ENCODE measurements around the gene UBQLN4.
"Not testable (repeated sequence)": the region's sequence is repeated elsewhere in the genome, so short reads cannot be mapped to it uniquely, and the experiment has no call there.

UBQLN4 gene

DNA sequence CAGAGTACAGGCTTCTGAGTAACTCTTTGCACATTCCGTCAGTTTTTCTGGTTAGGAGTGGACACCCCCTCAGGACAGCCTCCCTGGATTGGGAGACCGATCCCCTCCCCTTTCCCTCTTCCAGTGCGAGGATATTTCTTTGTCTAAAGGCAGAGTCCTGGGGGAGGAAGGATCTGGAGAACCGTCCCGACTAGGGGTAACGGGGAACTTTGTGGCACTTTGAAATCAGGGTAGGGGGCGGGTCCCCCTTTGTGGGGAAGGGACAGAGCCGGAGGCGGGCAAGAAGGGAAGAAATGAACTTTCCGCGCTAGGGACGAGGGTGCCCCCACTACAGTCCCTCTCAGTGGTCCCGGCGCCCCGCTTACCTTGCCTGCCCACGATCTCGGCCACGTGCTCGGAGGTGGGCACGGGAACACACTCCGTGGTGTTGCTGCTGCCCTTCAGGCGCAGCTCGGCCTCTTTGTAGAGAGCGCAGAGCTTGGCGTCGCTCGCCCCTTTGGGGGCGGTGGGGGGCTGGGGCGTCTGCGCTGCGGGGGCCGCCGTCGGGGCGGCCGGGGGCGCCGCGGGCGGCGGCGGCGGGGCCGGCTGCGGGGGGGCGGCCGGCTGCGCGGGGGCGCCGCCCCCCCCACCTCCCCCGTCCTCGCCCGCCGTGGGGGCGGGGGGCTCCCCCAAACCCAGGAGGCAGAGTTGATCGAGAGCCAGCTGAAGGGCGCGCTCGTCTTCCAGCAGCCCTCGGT lies 27.8 kb upstream of the UBQLN4 start:
- in situ Hi-C loops (cut with MboI; ENCODE audit: low sequenced_read_pairs), result no loop called here

DNA sequence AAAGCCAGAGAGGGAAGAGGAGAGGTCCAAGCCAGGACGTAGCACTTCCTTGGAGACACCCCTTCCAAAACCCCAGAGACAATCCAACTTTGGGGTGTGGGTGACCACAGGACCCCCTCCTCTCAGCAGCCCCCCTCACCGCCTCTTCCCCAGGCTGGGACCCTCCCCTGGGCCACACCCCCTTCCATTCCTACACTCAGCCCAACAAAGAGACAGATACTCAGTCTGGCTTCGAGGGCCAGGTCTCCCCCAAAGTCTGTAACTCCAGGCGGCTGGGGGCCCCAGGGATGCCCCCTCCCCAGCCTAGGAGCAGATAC lies 27.2 kb upstream of the UBQLN4 start:
- in situ Hi-C loops (cut with MboI; ENCODE audit: low sequenced_read_pairs), result no loop called here

DNA sequence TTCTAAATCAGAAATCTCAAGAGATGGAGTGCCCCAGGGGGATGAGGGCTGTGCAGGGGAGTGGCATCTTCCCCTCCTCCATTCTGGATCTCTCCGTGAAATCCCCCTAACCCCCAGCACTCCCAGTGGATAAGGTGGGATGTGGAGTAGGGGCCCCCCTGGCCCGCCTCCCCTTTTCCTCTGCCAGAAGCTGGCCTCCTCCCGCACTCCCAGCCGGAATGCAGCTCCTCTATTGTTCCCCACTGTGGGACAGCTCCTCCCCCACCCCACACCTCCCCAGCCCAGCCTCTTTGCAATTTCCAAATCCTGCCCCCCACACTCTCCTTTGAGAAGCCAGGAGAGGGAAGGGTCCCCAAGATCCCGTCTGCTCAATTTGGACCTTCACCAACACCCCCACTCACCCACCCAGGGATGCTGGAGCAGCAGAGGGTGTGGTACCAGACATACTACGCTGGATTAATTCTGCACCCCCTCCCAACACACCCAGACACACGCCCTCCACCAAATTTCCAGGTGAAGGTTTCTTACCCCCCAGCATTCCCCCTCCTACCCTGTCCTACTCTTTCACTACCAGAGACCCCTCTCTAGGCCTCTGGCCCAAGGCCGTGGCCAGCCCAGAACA lies 26.8 kb upstream of the UBQLN4 start:
- in situ Hi-C loops (cut with MboI; ENCODE audit: low sequenced_read_pairs), result no loop called here

DNA sequence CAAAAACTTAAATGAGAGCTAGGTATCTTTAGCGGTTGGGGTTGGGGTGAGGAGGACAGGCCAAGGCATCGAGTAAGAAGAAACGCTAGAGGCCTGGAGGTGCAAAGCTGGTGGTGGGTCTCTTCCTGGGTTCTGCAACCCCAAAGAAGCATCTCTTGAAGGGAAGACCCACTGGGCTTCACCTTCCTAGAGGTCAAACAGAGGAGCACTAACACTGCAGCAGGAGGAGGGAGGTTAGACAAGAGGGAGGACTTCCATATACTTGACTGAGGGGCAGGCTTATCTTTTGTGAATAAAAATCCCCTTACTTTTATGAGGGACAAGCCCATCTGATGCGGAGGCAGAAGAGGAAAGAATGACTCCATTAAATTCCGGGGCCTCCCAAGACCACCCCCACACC lies 26.2 kb upstream of the UBQLN4 start:
- in situ Hi-C loops (cut with MboI; ENCODE audit: low sequenced_read_pairs), result no loop called here

DNA sequence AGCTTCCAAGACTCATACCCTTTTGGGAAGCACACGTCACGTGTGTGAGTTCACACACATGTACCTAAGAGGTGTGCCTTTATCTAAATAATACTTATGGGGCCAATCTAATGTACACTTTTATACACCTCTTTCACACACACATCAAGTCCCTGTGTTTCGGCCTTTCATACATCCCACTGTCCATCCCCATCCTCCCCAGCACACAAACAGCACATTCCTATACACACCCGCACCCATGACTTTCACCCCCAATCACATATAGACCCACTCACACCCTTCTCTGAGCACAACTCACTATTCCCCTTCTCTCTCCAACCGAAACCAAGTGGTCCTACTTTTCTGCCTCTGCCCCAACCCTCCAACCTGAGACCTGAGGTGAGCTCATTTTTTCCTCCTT lies 25.1 kb upstream of the UBQLN4 start:
- in situ Hi-C loops (cut with MboI; ENCODE audit: low sequenced_read_pairs), result no loop called here

DNA sequence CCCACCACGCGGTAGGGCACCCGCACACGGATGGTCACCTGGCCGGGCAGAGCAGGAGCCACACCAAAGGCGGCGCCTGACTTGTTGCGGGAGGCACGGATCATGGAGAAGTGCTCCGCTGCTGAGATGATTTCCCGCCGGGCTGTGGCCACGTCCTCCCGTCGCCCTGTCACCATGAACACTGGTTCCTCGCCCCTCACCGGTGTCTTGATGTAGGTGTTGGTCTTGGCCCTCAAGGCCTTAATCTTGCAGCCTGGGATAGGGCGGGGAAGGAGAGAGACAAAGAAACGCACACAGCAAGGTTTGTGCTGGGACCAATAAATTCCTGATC lies 23.8 kb upstream of the UBQLN4 start:
- in situ Hi-C loops (cut with MboI; ENCODE audit: low sequenced_read_pairs), result no loop called here

DNA sequence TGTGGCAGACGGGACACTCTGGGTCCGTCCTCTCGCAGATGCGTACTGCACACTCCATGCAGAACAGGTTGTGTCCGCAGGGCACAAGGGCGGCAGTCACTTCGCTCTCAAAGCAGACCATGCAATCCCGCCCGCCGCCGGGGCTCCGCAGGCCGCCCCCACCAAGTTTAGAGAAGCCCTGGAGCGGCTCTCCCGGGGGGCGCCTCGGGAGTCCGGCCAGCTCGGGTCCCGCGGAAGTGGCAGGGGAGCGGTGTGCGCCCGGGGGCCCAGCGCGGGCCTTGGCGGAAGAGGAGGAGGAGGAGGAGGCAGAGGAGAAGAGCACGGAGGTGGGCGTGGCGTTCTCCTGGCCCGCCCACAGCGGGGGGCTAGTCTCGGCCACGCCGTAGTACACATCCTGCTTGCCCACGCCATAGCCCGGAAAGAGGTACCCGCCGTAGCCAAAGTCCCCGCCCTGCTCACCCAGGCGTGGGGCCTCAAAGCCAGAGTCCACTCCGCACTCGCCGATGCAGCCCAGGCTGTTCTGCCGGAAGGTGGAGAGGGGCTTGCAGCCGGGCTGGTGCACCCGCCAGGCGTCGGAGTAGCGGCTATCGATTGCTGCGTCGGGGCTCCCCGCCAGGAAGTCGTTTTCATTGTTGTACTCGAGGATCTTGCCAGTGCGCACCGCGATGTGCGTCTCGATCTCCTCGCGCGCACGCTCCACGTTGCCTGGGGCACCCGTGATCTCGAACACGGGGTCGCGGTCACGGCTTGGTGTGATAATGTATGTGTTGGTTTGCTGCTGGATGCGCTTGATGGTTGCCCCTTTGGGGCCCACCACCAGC lies 23.2 kb upstream of the UBQLN4 start:
- in situ Hi-C loops (cut with MboI; ENCODE audit: low sequenced_read_pairs), result no loop called here

DNA sequence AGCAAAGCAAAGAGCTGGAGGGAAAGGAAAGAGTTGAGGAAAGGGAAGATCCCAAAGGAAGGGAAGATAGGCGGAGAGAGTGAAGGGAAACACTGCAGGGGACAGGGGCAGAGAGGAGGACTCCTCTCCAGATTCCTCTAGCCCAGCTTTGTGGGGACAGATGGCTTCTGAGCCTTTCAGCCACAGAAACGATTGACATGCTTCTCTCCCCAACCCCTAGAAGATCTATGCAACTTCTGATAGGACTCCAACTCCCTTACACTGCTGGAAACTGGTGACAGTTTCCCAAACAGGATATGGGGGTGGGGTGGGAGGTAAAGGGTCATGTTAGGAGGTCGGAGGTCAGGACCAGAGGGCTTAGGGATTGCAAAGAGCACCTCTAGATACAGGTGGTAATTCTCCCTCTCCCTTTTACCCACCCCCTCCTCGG lies 22.2 kb upstream of the UBQLN4 start:
- in situ Hi-C loops (cut with MboI; ENCODE audit: low sequenced_read_pairs), result no loop called here

DNA sequence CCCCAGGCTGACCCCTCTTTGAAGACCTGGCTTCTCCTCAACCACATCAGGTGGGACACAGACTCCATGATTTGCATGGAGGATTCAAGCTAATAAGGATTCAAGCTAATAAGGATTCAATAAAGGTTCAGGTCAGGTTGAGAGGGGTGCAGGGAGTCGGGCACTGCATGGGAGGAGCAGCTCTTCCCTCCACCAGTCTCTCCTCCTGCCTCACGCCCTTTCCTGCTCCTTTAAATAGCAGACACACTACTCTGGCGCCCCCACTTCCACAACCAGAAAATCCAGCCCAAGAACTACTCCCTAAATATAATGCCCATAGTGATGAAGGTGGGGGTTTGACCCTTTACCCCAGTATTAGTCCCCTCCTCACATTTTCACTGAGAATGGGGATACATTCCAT lies 21.6 kb upstream of the UBQLN4 start:
- in situ Hi-C loops (cut with MboI; ENCODE audit: low sequenced_read_pairs), result no loop called here

DNA sequence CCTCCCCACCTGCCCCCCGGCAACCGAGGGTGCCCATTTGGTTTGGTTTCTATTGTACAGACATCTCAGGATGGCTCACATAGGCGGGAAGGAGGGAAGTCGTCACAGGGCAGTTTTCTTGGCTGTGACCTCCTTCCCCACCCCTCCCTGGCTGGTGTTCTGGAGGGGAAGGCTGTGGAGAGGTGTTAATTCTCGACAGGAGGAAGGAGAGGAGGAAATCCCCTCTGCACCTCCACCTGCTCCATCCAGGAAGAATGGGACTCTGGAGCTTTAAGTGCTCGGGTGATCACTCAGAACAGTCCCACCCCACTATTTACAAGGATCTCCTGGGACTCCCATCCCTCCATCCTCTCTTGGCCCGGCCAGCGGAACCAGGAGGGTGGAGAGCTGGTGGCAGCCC lies 21.1 kb upstream of the UBQLN4 start:
- in situ Hi-C loops (cut with MboI; ENCODE audit: low sequenced_read_pairs), result no loop called here

DNA sequence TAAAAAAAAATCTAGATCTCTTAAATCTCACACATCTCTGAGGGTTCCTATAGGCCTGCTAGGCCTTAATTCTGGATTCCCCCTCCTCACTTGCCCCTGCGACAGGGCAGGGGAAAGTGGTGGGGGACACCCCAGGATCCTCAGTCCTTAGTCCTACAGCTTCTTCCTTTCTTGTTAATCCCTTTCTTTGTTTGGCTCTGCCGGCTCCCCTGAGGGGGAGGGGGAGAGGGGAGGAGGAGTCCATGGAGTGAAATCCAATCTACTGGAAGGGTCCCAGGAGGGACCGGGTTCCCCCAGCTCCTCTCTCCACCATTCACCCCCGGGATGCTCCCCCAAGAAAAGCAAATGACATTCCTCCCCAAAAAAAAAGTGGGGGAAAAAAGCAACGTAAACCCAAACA lies 20.1 kb upstream of the UBQLN4 start:
- in situ Hi-C loops (cut with MboI; ENCODE audit: low sequenced_read_pairs), result no loop called here

DNA sequence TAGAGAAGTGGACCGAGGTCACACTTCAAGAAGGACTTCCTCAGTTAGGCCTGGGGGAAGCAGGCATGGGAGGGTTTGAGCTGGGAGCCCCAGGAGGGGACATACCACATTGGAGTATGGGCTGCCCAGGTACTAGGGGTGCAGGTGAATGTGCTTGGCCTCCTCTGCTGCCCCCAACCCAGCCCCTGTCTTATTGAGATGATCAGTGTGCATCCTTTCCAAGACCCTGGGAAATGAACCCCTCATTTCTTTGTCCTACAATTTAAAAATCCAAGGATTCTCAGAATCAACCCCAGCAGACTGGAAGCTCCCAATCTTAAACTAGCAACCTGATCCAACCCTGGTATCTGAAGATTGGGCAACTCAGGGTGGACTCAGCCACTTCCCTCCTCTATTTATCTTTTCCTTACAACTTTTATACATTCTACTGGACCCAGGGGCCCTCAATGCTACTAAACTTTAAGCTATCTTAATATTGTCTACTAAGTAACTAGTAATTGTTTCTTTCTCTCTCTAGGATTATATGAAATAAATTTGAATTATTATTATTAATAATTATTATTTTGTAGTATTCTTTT lies 19.6 kb upstream of the UBQLN4 start:
- in situ Hi-C loops (cut with MboI; ENCODE audit: low sequenced_read_pairs), result no loop called here

DNA sequence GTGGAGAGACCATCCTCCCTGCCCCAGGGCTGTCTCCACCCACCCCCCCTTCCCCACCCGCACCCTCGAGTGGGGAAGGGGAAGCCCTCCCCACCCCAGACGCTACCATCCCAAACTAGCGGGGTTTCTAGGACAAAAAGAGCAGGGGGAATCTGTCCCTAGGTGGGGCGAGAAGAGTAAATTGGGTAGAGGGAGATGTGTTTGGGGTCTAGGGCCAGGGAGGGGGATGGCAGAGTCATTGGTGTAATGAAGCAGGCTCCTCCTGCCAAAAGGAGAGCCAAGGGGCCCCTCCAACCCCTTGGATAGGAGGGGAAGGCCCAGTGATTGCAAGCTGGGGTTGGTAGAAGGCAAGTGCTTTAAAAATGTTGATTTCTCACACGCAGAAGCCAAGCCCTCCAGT lies 18.7 kb upstream of the UBQLN4 start:
- in situ Hi-C loops (cut with MboI; ENCODE audit: low sequenced_read_pairs), result no loop called here

DNA sequence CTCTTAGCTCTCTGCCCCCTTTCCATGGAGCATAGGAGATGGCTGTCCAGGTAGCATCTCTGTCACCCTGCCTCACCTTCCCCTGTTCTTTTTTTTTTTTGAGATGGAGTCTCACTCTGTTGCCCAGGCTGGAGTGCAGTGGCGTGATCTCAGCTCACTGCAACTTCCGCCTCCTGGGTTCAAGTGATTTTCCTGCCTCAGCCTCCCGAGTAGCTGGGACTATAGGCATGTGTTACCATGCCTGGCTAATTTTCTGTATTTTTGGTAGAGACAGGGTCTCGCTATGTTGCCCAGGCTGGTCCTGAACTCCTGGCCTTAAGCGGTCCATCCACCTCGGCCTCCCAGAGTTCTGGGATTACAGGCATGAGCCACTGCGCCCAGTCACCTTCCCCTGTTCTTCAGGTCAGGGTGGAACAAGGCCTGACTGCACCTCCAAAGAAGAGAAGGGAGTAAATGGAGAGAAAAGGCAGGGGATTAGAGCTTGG lies 17.8 kb upstream of the UBQLN4 start:
- in situ Hi-C loops (cut with MboI; ENCODE audit: low sequenced_read_pairs), result not testable (repeated sequence)

DNA sequence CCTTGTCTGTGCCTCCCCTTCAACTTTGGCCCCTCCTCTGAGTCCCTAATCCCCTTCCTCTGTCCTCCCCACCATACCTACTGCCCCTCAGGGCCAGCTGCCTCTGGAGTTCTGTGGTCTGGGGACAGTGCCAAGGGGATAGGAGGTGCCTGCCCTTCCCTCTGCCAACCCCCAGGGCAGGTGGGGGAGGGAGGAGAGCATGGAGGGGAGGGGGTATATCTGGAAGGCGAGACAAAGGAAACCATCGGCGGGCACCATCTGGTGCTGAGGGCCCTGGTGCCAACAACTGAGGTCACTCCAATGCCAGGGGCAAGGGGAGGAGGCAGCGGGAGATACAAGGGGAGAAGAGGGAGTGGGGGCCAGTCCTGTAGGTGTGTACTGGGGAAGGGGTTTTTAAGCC lies 16.9 kb upstream of the UBQLN4 start:
- in situ Hi-C loops (cut with MboI; ENCODE audit: low sequenced_read_pairs), result no loop called here

DNA sequence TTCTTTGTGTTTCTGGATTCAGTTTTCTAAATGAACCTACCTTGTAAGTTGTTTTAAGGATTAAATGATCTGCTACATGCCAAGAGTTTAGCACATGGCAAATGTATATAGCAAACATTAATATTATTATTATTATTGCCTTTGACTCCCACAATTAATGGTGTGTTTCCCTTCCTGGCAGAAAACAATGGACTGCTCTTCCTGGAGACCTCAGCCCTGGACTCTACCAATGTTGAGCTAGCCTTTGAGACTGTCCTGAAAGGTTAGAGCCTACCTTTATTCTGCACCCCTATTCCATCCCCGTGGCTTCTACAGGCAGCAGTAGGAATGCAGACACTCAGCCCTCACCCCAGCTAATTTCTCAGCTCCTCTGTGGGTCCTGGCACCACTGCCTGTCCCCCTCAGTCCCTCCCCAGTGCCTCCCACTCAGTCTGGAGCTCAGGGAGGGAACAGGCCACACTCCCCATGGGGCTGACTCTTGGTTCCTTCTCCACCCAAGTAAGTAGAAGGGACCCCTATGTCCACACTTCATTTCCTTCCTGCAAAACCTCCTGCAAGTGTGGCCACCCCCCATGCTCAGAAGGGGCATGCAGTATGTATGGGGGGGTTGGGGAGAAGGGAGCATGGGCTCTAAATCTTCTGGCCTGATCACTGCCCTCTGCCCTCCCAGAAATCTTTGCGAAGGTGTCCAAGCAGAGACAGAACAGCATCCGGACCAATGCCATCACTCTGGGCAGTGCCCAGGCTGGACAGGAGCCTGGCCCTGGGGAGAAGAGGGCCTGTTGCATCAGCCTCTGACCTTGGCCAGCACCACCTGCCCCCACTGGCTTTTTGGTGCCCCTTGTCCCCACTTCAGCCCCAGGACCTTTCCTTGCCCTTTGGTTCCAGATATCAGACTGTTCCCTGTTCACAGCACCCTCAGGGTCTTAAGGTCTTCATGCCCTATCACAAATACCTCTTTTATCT lies 16.2 kb upstream of the UBQLN4 start:
- in situ Hi-C loops (cut with MboI; ENCODE audit: low sequenced_read_pairs), result no loop called here

DNA sequence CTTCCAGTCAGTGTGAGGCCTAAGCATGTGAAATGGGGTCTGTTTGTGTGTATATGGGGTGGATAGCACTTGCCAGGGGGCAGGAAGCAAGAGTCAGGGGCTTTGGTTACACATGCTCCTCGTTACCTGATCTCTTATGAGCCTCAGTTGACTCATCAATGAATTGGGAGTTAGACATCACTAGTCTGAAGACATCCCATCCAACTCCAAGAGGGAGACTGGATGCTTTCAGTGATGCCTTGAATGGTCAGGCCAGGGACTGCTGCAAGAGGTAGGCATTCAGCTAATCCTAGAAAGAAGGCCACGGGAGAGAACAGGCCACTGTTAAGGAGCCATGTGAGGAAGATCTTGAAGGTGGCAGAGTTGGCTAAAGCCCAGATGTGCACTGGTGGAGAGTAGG lies 13.7 kb upstream of the UBQLN4 start:
- in situ Hi-C loops (cut with MboI; ENCODE audit: low sequenced_read_pairs), result no loop called here

DNA sequence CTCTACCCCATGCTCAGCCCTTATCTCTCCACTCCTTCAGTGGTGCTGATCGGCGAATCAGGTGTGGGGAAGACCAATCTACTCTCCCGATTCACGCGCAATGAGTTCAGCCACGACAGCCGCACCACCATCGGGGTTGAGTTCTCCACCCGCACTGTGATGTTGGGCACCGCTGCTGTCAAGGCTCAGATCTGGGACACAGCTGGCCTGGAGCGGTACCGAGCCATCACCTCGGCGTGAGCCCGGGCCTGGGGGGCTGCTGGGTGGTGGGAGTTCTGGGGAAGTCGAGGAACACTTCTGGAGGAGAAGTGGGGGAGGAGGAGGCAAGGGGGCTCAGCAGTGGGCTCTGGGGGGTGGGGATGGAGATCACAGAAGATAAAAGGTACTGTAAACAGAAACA lies 12.3 kb upstream of the UBQLN4 start:
- in situ Hi-C loops (cut with MboI; ENCODE audit: low sequenced_read_pairs), result no loop called here

DNA sequence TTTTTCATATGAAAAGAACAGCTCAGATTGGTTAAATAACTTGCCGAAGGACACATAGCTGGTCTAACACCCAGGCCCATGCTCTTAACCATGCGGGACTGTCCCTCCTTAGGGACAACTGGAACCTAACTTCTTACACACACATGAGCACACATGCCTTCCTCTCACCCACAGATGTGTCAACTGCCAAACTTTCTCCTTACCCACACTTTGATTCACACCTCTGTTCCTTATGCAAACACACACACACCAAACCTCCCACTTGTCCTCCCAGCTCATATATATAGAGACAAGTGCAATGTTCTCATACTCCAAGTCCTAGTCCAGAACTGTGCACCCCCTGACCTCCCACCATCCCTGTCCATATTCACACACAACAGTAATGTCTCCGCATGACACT lies 11.6 kb upstream of the UBQLN4 start:
- in situ Hi-C loops (cut with MboI; ENCODE audit: low sequenced_read_pairs), result no loop called here

DNA sequence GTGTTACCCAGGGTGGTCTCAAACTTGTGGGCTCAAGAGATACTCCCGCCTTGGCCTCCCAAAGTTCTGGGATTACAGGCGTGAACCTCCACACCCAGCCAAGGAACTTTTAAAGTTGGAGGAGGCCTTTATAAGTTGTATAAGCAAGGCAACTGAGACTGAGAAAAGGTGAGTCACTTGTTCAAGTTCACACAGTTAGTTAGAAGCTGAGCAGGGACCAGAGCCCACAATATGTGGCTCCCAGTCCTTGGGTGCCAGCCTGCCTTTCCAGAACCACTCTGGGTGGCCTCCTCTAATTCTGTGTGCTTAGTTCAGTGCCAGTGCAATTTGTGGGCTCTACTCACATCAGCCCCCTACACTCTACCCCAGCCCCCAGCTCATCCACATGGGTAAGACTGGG lies 11.0 kb upstream of the UBQLN4 start:
- in situ Hi-C loops (cut with MboI; ENCODE audit: low sequenced_read_pairs), result no loop called here

DNA sequence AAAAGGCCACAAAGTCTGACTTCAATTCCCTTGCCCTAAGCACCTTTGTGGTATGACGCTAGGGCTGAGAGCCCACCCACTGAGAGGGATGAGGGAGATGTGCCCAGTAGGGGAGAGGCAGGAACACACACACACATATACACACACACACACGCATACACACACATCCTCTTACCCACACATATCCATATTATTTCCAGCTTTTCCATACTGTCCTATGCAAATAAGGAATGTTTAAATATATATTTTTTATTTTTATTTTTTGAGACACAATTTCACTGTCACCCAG lies 10.3 kb upstream of the UBQLN4 start:
- in situ Hi-C loops (cut with MboI; ENCODE audit: low sequenced_read_pairs), result no loop called here
